HG03097 (cell line): ENCODE data around the gene PML.
"Not testable (repeated sequence)": the region's sequence is repeated elsewhere in the genome, so short reads cannot be mapped to it uniquely, and the experiment has no call there.

Experiments
- ATAC-seq: cut with Tn5 transposase; IDR thresholded peaks from one replicate; pipeline ENCODE4 v1.9.1; 2021; ENCODE audit not compliant: unreplicated experiment, low FRiP score

The PML gene

GRCh38 chr15:73957785-73958184, 36.7 kb upstream of the PML start:
- no peak for ATAC-seq

- no peak for ATAC-seq
Observed at GRCh38 chr15:73959012-73959581, 35.4 kb upstream of the PML start.

DNA sequence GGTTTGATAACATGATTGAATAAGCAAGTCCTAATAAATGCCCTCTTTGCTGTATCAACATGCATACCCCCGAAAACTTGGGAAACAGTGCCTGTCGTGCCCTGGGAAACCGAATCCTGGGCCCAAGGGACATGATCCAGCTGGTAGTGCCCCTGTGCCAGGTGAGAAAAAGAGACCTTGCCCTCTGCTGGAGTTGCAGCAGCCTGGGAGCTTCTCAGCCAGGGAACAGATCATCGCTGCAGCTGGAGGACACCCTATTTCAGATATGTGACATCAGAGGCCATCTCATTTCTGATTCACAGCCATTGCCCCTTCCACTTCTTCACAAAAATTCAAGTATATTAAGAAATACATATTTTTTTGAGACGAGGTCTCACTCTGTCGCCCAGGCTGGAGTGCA, 34.7 kb upstream of the PML start:
- no peak for ATAC-seq

DNA sequence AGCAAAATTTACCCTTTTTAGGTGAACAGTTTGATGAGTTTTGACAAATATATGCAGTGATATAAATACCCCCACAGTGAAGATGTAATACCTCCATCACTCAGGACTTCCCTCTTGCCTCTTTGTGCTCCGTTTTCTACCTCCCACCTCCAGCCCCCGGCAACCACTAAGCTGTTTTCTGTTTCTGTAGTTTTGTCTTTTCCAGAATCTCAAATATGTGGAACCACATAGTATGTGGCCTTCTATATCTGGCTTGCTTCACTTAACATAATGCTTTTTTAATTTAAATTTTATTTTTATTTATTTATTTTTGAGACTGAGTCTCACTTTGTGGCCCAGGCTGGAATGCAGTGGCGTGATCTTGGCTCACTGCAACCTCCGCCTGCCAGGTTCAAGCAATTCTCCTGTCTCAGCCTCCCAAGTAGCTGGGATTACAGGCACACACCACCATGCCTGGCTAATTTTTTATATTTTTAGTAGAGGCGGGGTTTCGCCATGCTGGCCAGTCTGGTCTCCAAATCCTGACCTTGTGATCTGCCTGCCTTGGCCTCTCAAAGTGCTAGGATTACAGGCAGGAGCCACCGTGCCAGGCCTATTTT, 33.9 kb upstream of the PML start:
- not testable (repeated sequence) for ATAC-seq

DNA sequence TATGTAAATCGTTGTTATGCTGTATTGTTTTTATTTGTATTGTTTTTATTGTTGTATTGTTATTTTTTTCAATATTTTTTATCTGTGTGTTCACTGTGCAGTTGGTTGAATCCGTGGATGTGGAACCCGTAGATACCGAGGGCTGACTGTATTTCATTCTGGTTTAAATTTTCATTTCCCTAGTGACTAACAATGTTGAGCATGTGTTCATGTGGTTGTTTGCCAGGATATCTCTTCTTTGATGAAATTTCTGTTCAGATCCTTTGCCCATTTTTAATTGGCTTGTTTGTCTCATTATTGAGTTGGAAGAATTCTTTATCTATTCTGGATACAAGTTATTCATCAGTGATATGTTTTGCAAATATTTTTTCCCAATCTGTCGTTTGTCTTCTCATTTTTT, 32.1 kb upstream of the PML start:
- ATAC-seq, result no peak

DNA sequence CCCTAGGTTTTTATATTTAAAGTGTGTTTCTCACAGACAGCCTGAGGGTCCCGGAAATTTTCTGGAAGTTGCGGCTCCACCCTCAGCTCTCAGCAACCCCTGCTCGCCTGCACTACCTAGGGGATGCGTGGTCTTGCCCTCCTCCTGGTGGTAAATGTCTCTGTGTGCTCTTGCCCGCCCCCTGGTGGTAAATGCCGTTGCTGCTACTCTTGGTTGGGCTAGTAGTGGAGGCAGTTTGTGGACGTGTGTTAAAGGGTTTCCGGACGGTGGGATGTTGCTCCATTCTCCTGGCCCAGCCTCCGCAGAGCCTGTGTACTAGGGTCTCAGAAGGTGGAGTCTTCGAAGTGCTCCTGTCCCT, 29.8 kb upstream of the PML start:
- peak; percentile 57 for ATAC-seq

- ATAC-seq, result peak; percentile 28
Observed at GRCh38 chr15:73965094-73965757, 29.3 kb upstream of the PML start.

GRCh38 chr15:73965758-73966113, 28.8 kb upstream of the PML start:
- no peak for ATAC-seq

DNA sequence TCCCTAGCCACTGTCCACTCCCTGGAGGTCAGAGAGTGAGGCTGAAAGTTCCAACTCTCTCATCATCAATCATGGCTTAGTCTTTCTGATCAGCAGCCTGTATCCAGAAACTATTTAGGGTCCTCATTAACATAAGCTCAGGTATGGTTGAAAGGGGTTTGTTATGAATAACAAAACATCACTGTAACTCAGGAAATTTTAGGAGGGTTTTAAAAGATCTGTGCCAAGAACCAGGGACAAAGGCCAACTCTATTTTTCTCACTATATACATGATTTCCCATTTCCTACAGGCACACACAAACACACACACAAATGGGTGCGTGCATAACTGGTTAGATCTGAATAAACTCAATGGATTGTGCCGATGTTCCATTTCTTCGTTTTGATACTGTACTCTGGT, 26.1 kb upstream of the PML start:
- no peak for ATAC-seq

GRCh38 chr15:73969151-73969759, 25.3 kb upstream of the PML start:
- no peak for ATAC-seq

DNA sequence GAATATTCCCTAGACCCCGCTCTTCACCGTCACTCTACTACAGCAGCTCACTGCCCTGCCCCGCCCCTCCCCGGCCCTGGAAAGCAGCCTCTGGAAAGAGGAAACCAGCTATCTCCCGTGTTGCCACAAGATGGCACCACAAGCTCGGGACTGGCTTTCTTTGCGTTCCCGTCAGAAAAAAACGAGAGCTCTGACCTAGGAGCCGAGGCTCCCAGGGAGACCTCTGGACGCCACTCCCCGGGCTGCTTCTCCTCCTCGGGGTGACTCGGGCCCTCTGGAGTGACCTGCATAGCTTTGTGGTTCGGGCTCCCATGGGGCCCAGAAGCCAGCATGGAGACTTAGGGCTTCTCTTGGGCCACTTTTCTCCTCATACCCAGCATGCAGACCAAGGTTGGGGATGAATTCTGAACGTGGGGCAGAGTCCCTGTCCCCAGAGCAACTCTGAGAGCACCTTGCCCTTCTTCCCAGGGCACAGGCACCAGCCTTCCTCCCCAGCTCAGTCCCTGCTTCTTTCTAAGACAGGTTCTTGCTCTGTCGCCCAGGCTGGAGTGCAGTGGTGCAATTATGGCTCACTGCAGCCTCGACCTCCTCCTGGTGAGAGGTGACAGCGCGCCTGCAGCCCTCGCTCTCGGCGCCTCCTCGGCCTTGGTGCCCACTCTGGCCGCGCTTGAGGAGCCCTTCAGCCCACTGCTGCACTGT, 21.4 kb upstream of the PML start:
- ATAC-seq, result no peak

DNA sequence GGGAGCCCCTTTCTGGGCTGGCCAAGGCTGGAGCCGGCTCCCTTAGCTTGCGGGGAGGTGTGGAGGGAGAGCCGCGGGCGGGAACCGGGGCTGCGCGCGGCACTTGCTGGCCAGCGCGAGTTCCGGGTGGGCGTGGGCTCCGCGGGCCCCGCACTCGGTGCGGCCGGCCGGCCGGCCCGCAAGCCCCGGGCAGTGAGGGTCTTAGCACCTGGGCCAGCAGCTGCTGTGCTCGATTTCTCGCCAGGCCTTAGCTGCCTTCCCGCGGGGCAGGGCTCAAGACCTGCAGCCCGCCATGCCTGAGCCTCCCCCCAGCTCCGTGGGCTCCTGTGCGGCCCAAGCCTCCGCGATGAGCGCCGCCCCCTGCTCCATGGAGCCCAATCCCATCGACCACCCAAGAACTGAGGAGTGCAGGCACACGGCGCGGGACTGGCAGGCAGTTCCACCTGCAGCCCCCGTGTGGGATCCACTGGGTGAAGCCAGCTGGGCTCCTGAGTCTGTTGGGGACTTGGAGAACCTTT, 20.8 kb upstream of the PML start:
- not testable (repeated sequence) for ATAC-seq

GRCh38 chr15:73975440-73976125, 18.9 kb upstream of the PML start:
- not testable (repeated sequence) for ATAC-seq

- no peak for ATAC-seq
Observed at GRCh38 chr15:73978896-73979295, 15.6 kb upstream of the PML start.

DNA sequence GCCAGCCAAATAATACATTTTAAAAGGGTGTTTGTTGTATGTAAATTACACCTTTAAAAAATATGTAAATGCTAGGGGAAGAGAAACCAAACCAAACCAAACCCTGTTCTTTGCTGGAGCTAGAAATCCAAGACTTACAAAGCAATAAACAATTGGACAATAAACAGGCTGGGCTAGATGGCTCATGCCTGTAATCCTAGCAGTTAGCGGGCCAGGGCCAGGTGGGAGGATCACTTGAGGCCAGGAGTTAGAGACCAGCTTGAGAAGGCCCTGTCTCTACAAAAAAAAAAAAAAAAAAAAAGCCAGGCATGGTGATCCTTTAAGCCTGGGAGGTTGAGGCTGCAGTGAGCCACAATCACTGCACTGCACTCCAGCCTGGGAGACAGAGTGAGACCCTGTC, 14.9 kb upstream of the PML start:
- ATAC-seq, result no peak

- ATAC-seq, result no peak
Observed at GRCh38 chr15:73981761-73982221, 12.7 kb upstream of the PML start.

DNA sequence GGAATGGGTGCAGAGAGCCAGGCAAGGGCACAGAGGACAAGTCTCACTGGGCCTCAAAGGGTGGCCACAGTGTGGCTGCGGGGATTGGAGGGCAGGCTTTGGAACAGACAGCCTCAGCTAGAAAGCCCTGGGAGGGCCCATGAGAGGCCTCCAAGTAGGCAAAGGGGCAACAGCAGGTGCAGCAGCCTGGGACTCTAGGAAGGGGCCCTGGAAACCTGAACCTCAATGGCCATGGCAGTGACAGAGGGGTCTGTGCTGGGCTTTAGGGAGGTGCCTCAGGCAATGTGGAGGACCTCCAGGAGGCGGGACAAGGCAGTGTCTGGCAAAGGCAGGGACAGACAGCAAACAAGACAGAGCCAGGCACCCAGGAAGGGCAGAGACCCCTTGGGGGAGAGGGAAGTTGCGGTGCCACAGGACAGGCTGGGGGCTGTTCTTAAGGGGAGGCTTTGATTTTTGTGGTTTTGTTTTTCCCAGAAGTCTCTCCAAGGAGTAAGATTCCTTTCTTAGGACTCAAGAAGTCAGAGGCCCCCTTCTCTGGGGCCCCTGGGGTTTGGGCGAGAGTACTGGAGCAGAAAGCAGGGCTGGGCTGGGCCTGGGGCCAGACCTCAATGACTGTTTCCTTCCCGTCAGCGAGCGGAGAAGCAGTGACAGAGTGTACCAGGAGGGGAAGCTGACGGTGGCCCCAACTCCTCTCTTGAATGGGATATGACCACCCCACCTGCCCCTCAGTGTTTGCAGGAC, 12.1 kb upstream of the PML start:
- ATAC-seq, result no peak

GRCh38 chr15:73983211-73983727, 11.2 kb upstream of the PML start:
- no peak for ATAC-seq

GRCh38 chr15:73983773-73984172, 10.7 kb upstream of the PML start:
- ATAC-seq, result no peak
